ENCODE measurements around the gene DHRS3. TPM values are rescaled to one million over a fixed set of nuclear protein-coding genes. Genes with fewer than 3 reads are reported as not detected.
A peak's percentile ranks its signal among the peaks of the same experiment; 100 is the strongest.

Gene DHRS3
- total and polyA plus RNA-seq, 2 of the 13 experiments (the other 11 are each of a cell fraction or from before 2014, with no cell fraction given): 48.5 to 90.5 TPM

DNA sequence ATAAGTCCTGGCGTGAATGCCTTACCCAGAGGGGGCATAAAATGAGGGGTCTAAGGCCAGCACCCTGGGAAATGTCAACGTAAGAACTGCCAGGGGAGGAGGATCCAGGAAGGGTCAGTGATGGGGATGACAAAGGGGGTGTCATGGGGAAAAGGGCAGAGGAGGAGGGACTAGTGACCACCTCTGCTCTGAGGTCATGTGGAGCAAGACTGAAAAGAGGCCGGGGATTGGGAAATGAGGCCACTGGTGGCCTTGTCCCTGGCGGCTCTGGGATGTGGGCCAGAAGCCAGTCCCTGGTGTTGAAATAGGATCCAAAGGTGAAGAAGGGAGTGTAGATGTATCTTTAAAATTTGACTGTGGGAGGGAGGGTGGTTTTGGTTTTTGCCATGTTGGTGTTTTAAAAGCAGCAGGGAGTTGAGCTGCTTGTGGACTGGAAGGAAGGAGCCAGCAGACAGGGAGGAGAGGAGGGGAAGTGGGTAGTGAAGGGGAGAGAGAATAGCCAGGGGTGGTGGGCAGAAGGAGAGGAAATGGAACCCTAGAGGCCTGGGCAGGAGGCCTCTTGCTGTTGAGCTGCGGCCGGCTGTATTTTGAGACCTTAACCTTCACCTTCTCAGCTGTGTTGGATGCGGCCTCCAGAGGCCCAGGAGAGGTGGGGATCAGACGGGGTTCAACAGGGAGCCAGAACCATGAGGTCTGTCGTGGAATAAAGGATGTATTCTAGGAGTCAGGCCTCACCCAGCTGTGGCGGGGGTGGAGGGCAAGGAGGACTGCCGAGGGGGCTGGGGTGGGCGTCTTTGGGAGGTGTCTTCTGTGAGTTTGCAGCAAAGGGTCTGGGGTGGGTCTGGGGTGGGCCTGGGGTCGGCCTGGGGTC lies 92.5 kb downstream of the DHRS3 start (continued):
- TF ChIP-seq, protein P1, sequence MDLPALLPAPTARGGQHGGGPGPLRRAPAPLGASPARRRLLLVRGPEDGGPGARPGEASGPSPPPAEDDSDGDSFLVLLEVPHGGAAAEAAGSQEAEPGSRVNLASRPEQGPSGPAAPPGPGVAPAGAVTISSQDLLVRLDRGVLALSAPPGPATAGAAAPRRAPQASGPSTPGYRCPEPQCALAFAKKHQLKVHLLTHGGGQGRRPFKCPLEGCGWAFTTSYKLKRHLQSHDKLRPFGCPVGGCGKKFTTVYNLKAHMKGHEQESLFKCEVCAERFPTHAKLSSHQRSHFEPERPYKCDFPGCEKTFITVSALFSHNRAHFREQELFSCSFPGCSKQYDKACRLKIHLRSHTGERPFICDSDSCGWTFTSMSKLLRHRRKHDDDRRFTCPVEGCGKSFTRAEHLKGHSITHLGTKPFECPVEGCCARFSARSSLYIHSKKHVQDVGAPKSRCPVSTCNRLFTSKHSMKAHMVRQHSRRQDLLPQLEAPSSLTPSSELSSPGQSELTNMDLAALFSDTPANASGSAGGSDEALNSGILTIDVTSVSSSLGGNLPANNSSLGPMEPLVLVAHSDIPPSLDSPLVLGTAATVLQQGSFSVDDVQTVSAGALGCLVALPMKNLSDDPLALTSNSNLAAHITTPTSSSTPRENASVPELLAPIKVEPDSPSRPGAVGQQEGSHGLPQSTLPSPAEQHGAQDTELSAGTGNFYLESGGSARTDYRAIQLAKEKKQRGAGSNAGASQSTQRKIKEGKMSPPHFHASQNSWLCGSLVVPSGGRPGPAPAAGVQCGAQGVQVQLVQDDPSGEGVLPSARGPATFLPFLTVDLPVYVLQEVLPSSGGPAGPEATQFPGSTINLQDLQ (CRISPR knock-in tag; IDR thresholded peaks at IDR 0.05): peak; percentile 56; the same call in 1 of the 2 replicates
- peak; percentile 59 for TF ChIP-seq ELF3 (CRISPR knock-in tag; IDR thresholded peaks at IDR 0.05)
- TF ChIP-seq ZNF75D (CRISPR knock-in tag; IDR thresholded peaks at IDR 0.05; ENCODE audit: borderline replicate concordance): no peak
- TF ChIP-seq ZNF564 (CRISPR knock-in tag; IDR thresholded peaks at IDR 0.05): 0 out of 2 replicates have a peak, but pooled peaks have one; percentile 42
- TF ChIP-seq SIX1 (CRISPR knock-in tag; IDR thresholded peaks at IDR 0.05; ENCODE audit: borderline replicate concordance): peak; percentile 57; the same call in 1 of the 2 replicates
- no peak for TF ChIP-seq ZNF773 (CRISPR knock-in tag; IDR thresholded peaks at IDR 0.05; ENCODE audit: borderline replicate concordance)
- TF ChIP-seq CBX5 (CRISPR knock-in tag; IDR thresholded peaks at IDR 0.05; ENCODE audit: borderline replicate concordance): no peak
- TF ChIP-seq, protein P2, sequence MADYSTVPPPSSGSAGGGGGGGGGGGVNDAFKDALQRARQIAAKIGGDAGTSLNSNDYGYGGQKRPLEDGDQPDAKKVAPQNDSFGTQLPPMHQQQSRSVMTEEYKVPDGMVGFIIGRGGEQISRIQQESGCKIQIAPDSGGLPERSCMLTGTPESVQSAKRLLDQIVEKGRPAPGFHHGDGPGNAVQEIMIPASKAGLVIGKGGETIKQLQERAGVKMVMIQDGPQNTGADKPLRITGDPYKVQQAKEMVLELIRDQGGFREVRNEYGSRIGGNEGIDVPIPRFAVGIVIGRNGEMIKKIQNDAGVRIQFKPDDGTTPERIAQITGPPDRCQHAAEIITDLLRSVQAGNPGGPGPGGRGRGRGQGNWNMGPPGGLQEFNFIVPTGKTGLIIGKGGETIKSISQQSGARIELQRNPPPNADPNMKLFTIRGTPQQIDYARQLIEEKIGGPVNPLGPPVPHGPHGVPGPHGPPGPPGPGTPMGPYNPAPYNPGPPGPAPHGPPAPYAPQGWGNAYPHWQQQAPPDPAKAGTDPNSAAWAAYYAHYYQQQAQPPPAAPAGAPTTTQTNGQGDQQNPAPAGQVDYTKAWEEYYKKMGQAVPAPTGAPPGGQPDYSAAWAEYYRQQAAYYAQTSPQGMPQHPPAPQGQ (CRISPR knock-in tag; IDR thresholded peaks at IDR 0.05; ENCODE audit: borderline replicate concordance): no peak; the same call in 1 of the 2 replicates
- TF ChIP-seq HCFC1 (IDR thresholded peaks at IDR 0.05; ENCODE audit: low read depth, low read length): no peak
- no peak for TF ChIP-seq SNRNP70 (IDR thresholded peaks at IDR 0.05; ENCODE audit: low read depth, low read length)
- TF ChIP-seq, protein P3, sequence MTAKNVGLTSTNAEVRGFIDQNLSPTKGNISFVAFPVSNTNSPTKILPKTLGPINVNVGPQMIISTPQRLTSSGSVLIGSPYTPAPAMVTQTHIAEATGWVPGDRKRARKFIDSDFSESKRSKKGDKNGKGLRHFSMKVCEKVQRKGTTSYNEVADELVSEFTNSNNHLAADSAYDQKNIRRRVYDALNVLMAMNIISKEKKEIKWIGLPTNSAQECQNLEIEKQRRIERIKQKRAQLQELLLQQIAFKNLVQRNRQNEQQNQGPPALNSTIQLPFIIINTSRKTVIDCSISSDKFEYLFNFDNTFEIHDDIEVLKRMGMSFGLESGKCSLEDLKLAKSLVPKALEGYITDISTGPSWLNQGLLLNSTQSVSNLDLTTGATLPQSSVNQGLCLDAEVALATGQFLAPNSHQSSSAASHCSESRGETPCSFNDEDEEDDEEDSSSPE (CRISPR knock-in tag; IDR thresholded peaks at IDR 0.05): peak; percentile 51; the same call in 1 of the 2 replicates
- TF ChIP-seq CCDC6 (CRISPR knock-in tag; IDR thresholded peaks at IDR 0.05): no peak; the same call in 1 of the 2 replicates
- TF ChIP-seq KDM5B (CRISPR knock-in tag; IDR thresholded peaks at IDR 0.05; ENCODE audit: borderline replicate concordance): 0 out of 2 replicates have a peak, but pooled peaks have one; percentile 20
- TF ChIP-seq GATAD2A (CRISPR knock-in tag; IDR thresholded peaks at IDR 0.05): peak; percentile 97
- no peak for TF ChIP-seq ZNF382 (CRISPR knock-in tag; IDR thresholded peaks at IDR 0.05; ENCODE audit: borderline replicate concordance)
- TF ChIP-seq KLF6 (CRISPR knock-in tag; IDR thresholded peaks at IDR 0.05): 0 out of 2 replicates have a peak, but pooled peaks have one; percentile 49
- TF ChIP-seq ZNF549 (CRISPR knock-in tag; IDR thresholded peaks at IDR 0.05): no peak
- peak; percentile 94 for TF ChIP-seq SKI (IDR thresholded peaks at IDR 0.05; ENCODE audit: partially characterized antibody)
